Measurements from ENCODE around the gene MOB3B. TPM values are rescaled to one million over a fixed set of nuclear protein-coding genes. Genes with fewer than 3 reads are reported as not detected.

The MOB3B gene
- total and polyA plus RNA-seq, 10 of the 15 experiments (the other 5 are each of a cell fraction or from before 2014, with no cell fraction given), result 0.44 to 2.7 (median 0.91) TPM

- Histone ChIP-seq H4K20me1 (ENCODE audit: control insufficient read depth, insufficient read depth) (no peaks in the 10 kb centered on the region), H3K4me1 (ENCODE audit: control insufficient read depth, insufficient read depth, low read length) (peaks cover 28% of the 10 kb centered on the region), H3K9me3 (replicated peaks; ENCODE audit: control insufficient read depth, insufficient read depth, low read length) (no peaks in the 10 kb centered on the region), H3K79me2 (ENCODE audit: control insufficient read depth, insufficient read depth, low read length) (no peaks in the 10 kb centered on the region), H3K27ac (ENCODE audit: control insufficient read depth, insufficient read depth) (no peak overlapping the region), H3K4me3 (no peak overlapping the region), H3K27me3 (replicated peaks in 1 of 2; ENCODE audit: control insufficient read depth in 2 of 2, insufficient read depth in 2 of 2, low read length in 1 of 2) (no peaks in the 10 kb centered on the region), H3K9ac (ENCODE audit: control insufficient read depth, insufficient read depth, low read length) (no peak overlapping the region), H3K4me2 (ENCODE audit: control insufficient read depth, insufficient read depth) (no peak overlapping the region), H2AFZ (ENCODE audit: control insufficient read depth, low read depth, low read length) (no peak overlapping the region), H3K36me3 (ENCODE audit: control insufficient read depth in 2 of 2, insufficient read depth in 2 of 2, low read length in 1 of 2) (no peaks in the 10 kb centered on the region; a peak in 1 of 4 replicates)
- ChIA-PET RAD21 (ENCODE audit: unreplicated experiment) (interaction anchor here (1.4 kb wide), 1 partner anchor 16 kb away, joined by 4 read pairs; no protein-coding TSS in a partner anchor), SMC1A (ENCODE audit: uncharacterized antibody, unreplicated experiment) (interaction anchor here (0.6 to 1.7 kb wide), 3 partner anchors 8 to 213 kb away, joined by 3 to 4 read pairs (median 3); no protein-coding TSS in a partner anchor), CTCF (interaction anchor here (0.9 to 1.5 kb wide), 3 partner anchors 16 to 181 kb away, joined by 3 to 5 read pairs (median 4); partner anchors contain the start of gene MOB3B), POLR2A (no interaction called here)
- DNase-seq (ENCODE audit: low read depth, low spot score) (no peak), FAIRE-seq (no peak), ATAC-seq (no peak)
- intact Hi-C loops (cut with micrococcal nuclease; ENCODE audit: unreplicated experiment), result no loop called here
- TF ChIP-seq SPI1 (IDR thresholded peaks at IDR 0.05; ENCODE audit: borderline replicate concordance, insufficient read depth, low read depth, low read length), result peak; percentile 52; the same call in 1 of the 2 replicates
- TF ChIP-seq CHD4 (IDR thresholded peaks at IDR 0.05), result no peak
- TF ChIP-seq NR2F1 (conservative IDR thresholded peaks at IDR 0.05), result peak; percentile 69
- TF ChIP-seq PKNOX1 (IDR thresholded peaks at IDR 0.05), result no peak
- 46% methylated on average over 5 of the region's 5 CpGs for WGBS (ENCODE audit: insufficient coverage, insufficient replicate concordance, low lambda C conversion rate, missing lambda C conversion rate)
- in situ Hi-C loops (cut with MboI), result no loop called here
- no TSS peak for BruUV-seq (replicated peaks)
Measured at GRCh38 chr9:27348785-27349697, 180.6 kb downstream of the MOB3B start.

Measured in GM12878 (cell line).